Measurements from ENCODE around the gene C6orf132. TPM values are rescaled to one million over a fixed set of nuclear protein-coding genes. Genes with fewer than 3 reads are reported as not detected.

C6orf132 gene
- total and polyA plus RNA-seq, 9 of the 15 experiments (the other 6 are each of a cell fraction or from before 2014, with no cell fraction given), result 0.06 to 0.35 (median 0.14) TPM

DNA sequence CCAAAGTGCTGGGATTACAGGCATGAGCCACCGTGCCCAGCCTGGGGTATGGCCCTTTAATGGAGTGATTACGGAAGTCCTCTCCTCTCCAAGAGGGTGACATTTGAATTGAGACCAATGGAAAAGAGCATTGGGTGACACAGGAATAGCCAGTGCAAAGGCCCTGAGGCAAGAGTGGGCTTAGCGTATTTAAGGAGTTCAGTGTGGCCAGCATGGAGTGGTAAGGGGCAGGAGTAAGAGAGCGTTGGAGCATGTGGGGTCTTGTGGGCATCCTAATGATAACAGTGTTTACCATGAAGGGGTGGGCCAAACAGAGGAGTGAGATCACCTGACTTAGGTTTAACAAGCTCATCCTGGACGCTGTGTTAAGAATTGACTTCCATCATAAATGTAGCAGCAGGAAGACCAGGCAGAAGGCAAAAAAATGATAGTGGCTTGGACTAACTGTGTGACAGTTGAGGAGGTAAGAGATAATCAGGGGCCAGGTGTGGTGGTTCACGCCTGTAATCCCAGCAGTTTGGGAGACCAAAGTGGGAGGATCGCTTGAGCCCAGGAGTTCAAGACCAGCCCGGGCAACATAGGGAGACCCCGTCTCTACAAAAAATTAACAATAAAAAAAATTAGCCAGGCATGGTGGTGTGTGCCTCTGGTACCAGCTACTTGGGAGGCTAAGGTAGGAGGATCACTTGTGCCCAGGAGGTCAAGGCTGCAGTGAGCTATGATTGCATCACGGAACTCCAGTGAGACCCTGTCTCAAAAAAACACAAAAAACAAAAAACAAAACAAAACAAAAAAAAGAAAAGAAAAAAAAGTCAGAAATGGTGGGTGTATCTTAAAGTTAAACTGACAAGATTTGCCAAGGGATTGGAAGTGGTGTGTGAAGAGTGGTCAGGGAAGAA is 51.4 kb downstream of the C6orf132 start (continued):
- TF ChIP-seq, protein P1, sequence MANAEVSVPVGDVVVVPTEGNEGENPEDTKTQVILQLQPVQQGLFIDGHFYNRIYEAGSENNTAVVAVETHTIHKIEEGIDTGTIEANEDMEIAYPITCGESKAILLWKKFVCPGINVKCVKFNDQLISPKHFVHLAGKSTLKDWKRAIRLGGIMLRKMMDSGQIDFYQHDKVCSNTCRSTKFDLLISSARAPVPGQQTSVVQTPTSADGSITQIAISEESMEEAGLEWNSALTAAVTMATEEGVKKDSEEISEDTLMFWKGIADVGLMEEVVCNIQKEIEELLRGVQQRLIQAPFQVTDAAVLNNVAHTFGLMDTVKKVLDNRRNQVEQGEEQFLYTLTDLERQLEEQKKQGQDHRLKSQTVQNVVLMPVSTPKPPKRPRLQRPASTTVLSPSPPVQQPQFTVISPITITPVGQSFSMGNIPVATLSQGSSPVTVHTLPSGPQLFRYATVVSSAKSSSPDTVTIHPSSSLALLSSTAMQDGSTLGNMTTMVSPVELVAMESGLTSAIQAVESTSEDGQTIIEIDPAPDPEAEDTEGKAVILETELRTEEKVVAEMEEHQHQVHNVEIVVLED (CRISPR knock-in tag; IDR thresholded peaks at IDR 0.05), result no peak
- TF ChIP-seq LARP7 (IDR thresholded peaks at IDR 0.05), result peak; percentile 84; the same call in 1 of the 2 replicates
- no peak for TF ChIP-seq SIX5 (IDR thresholded peaks at IDR 0.05; ENCODE audit: borderline replicate concordance in 1 of 2, insufficient read depth in 1 of 2, low read depth in 1 of 2, low read length in 2 of 2)
- TF ChIP-seq, protein P2, sequence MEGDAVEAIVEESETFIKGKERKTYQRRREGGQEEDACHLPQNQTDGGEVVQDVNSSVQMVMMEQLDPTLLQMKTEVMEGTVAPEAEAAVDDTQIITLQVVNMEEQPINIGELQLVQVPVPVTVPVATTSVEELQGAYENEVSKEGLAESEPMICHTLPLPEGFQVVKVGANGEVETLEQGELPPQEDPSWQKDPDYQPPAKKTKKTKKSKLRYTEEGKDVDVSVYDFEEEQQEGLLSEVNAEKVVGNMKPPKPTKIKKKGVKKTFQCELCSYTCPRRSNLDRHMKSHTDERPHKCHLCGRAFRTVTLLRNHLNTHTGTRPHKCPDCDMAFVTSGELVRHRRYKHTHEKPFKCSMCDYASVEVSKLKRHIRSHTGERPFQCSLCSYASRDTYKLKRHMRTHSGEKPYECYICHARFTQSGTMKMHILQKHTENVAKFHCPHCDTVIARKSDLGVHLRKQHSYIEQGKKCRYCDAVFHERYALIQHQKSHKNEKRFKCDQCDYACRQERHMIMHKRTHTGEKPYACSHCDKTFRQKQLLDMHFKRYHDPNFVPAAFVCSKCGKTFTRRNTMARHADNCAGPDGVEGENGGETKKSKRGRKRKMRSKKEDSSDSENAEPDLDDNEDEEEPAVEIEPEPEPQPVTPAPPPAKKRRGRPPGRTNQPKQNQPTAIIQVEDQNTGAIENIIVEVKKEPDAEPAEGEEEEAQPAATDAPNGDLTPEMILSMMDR (IDR thresholded peaks at IDR 0.05 in 2 of 3, conservative IDR thresholded peaks at IDR 0.05 in 1 of 3; ENCODE audit: insufficient read depth in 2 of 3, low read depth in 1 of 3, low read length in 3 of 3), result no peak
- no peak for TF ChIP-seq ATF7 (IDR thresholded peaks at IDR 0.05)
- TF ChIP-seq ETV1 (tag; conservative IDR thresholded peaks at IDR 0.05; ENCODE audit: low read depth), result no peak
- TF ChIP-seq, protein P3, sequence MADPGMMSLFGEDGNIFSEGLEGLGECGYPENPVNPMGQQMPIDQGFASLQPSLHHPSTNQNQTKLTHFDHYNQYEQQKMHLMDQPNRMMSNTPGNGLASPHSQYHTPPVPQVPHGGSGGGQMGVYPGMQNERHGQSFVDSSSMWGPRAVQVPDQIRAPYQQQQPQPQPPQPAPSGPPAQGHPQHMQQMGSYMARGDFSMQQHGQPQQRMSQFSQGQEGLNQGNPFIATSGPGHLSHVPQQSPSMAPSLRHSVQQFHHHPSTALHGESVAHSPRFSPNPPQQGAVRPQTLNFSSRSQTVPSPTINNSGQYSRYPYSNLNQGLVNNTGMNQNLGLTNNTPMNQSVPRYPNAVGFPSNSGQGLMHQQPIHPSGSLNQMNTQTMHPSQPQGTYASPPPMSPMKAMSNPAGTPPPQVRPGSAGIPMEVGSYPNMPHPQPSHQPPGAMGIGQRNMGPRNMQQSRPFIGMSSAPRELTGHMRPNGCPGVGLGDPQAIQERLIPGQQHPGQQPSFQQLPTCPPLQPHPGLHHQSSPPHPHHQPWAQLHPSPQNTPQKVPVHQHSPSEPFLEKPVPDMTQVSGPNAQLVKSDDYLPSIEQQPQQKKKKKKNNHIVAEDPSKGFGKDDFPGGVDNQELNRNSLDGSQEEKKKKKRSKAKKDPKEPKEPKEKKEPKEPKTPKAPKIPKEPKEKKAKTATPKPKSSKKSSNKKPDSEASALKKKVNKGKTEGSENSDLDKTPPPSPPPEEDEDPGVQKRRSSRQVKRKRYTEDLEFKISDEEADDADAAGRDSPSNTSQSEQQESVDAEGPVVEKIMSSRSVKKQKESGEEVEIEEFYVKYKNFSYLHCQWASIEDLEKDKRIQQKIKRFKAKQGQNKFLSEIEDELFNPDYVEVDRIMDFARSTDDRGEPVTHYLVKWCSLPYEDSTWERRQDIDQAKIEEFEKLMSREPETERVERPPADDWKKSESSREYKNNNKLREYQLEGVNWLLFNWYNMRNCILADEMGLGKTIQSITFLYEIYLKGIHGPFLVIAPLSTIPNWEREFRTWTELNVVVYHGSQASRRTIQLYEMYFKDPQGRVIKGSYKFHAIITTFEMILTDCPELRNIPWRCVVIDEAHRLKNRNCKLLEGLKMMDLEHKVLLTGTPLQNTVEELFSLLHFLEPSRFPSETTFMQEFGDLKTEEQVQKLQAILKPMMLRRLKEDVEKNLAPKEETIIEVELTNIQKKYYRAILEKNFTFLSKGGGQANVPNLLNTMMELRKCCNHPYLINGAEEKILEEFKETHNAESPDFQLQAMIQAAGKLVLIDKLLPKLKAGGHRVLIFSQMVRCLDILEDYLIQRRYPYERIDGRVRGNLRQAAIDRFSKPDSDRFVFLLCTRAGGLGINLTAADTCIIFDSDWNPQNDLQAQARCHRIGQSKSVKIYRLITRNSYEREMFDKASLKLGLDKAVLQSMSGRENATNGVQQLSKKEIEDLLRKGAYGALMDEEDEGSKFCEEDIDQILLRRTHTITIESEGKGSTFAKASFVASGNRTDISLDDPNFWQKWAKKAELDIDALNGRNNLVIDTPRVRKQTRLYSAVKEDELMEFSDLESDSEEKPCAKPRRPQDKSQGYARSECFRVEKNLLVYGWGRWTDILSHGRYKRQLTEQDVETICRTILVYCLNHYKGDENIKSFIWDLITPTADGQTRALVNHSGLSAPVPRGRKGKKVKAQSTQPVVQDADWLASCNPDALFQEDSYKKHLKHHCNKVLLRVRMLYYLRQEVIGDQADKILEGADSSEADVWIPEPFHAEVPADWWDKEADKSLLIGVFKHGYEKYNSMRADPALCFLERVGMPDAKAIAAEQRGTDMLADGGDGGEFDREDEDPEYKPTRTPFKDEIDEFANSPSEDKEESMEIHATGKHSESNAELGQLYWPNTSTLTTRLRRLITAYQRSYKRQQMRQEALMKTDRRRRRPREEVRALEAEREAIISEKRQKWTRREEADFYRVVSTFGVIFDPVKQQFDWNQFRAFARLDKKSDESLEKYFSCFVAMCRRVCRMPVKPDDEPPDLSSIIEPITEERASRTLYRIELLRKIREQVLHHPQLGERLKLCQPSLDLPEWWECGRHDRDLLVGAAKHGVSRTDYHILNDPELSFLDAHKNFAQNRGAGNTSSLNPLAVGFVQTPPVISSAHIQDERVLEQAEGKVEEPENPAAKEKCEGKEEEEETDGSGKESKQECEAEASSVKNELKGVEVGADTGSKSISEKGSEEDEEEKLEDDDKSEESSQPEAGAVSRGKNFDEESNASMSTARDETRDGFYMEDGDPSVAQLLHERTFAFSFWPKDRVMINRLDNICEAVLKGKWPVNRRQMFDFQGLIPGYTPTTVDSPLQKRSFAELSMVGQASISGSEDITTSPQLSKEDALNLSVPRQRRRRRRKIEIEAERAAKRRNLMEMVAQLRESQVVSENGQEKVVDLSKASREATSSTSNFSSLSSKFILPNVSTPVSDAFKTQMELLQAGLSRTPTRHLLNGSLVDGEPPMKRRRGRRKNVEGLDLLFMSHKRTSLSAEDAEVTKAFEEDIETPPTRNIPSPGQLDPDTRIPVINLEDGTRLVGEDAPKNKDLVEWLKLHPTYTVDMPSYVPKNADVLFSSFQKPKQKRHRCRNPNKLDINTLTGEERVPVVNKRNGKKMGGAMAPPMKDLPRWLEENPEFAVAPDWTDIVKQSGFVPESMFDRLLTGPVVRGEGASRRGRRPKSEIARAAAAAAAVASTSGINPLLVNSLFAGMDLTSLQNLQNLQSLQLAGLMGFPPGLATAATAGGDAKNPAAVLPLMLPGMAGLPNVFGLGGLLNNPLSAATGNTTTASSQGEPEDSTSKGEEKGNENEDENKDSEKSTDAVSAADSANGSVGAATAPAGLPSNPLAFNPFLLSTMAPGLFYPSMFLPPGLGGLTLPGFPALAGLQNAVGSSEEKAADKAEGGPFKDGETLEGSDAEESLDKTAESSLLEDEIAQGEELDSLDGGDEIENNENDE (IDR thresholded peaks at IDR 0.05; ENCODE audit: low read depth, low read length), result no peak
- TF ChIP-seq ELF4 (CRISPR knock-in tag; IDR thresholded peaks at IDR 0.05), result no peak
- no peak for TF ChIP-seq TAF1 (IDR thresholded peaks at IDR 0.05; ENCODE audit: control insufficient read depth, extremely low read depth, insufficient read depth, low read length, severe bottlenecking)
- TF ChIP-seq GATA2 (CRISPR knock-in tag; IDR thresholded peaks at IDR 0.05), result no peak
- no peak for TF ChIP-seq CSDE1 (IDR thresholded peaks at IDR 0.05)

All from K562 (cell line).